ENCODE data around the gene DENR. TPM values are rescaled to one million over a fixed set of nuclear protein-coding genes. Genes with fewer than 3 reads are reported as not detected.
A peak's percentile ranks its signal among the peaks of the same experiment; 100 is the strongest.
"Not testable (repeated sequence)": the region's sequence is repeated elsewhere in the genome, so short reads cannot be mapped to it uniquely, and the experiment has no call there.

Gene DENR
- total RNA-seq (2014; rRNA removed; shearing (Covaris generic)), result 42.4 and 51.4 TPM in 2 replicates
- 77.4 and 81.8 TPM in 2 replicates for total RNA-seq (2022)
- percentile 93 among the genes with signal in this experiment for Bru-seq, nascent RNA
- BruChase-seq, experiment 1, labeled RNA remaining after a 6-hour chase, result percentile 98 among the genes with signal in this experiment
- BruChase-seq, experiment 2, labeled RNA remaining after a 2-hour chase, result percentile 97 among the genes with signal in this experiment
- long read RNA-seq, partial matches to known transcripts, result 8 of 16 reads
- long read RNA-seq, other reads (novel, unspliced or antisense), result 8 of 16 reads

GRCh38 chr12:122752464-122753318 lies at the start of gene DENR:
TSS of gene DENR (plus strand) at chr12:122752824. CDS start at chr12:122753702, 878 bp downstream.
- POLR2A ChIA-PET, result interaction anchor here (0.6 to 1.6 kb wide), 3 partner anchors 21 to 76 kb away, joined by 3 to 9 read pairs (median 5); no protein-coding TSS in a partner anchor
- intact Hi-C loops (cut with micrococcal nuclease; ENCODE audit: unreplicated experiment), result loop anchor here (2.0 kb wide), 4 partner anchors 114 to 416 kb away; partner anchors contain the start of genes KNTC1 and RSRC2
- Histone ChIP-seq H3K79me2 (ENCODE audit: insufficient read depth, low read depth, low read length) (peaks cover 45% of the 10 kb centered on the region), H3K9me3 (ENCODE audit: low read length) (no peaks in the 10 kb centered on the region; the same call in 1 of the 2 replicates), H3K27ac (ENCODE audit: low read depth, low read length, poor library complexity, severe bottlenecking) (peak within 1 kb of the TSS; percentile 70), H2AFZ (ENCODE audit: low read length) (peak within 1 kb of the TSS; percentile 77; the same call in 1 of the 2 replicates), H3K36me3 (ENCODE audit: insufficient read depth, low read length) (peaks cover 42% of the 10 kb centered on the region), H3K4me3 (ENCODE audit: low read depth, low read length, poor library complexity, severe bottlenecking) (peak within 1 kb of the TSS; percentile 92), H3K9me2 (ENCODE audit: insufficient read depth, low read length) (no peaks in the 10 kb centered on the region), H3K4me1 (ENCODE audit: insufficient read depth, low read length, poor library complexity, severe bottlenecking) (peaks cover 44% of the 10 kb centered on the region), H3K4me2 (ENCODE audit: low read length) (peak within 1 kb of the TSS; percentile 96), H4K20me1 (ENCODE audit: insufficient read depth, low read length) (peaks cover 10% of the 10 kb centered on the region; the same call in 1 of the 2 replicates)
- peak; percentile 100 for DNase-seq (ENCODE audit: low spot score)
- peak; percentile 85 for TF ChIP-seq CTCF (conservative IDR thresholded peaks at IDR 0.05; ENCODE audit: low read length)
- TF ChIP-seq EZH2phosphoT487 (IDR thresholded peaks at IDR 0.05; ENCODE audit: borderline replicate concordance, low read depth, low read length), result no peak
- CTCF ChIA-PET (ENCODE audit: unreplicated experiment), result interaction anchor here (1.3 kb wide), 1 partner anchor 115 kb away, joined by 4 read pairs; no protein-coding TSS in a partner anchor
- no TSS peak for BruUV-seq (replicated peaks)

GRCh38 chr12:122702890-122703611 lies 49.6 kb upstream of the DENR start, which contains the start of gene HCAR2:
TSS of gene HCAR2 (minus strand) at chr12:122703357. CDS start at chr12:122703283, 74 bp downstream.
- H3K4me2 ChIP-seq (ENCODE audit: low read length); H3K27ac ChIP-seq (ENCODE audit: low read depth, low read length, poor library complexity, severe bottlenecking); H3K79me2 ChIP-seq (ENCODE audit: insufficient read depth, low read depth, low read length); POLR2A ChIA-PET; DNase-seq (ENCODE audit: low spot score); H4K20me1 ChIP-seq (ENCODE audit: insufficient read depth, low read length); H3K4me1 ChIP-seq (ENCODE audit: insufficient read depth, low read length, poor library complexity, severe bottlenecking); H3K9me3 ChIP-seq (ENCODE audit: low read length); H2AFZ ChIP-seq (ENCODE audit: low read length); BruUV-seq (replicated peaks); H3K4me3 ChIP-seq (ENCODE audit: low read depth, low read length, poor library complexity, severe bottlenecking); intact Hi-C loops (cut with micrococcal nuclease; ENCODE audit: unreplicated experiment); H3K9me2 ChIP-seq (ENCODE audit: insufficient read depth, low read length); H3K36me3 ChIP-seq (ENCODE audit: insufficient read depth, low read length); CTCF ChIA-PET (ENCODE audit: unreplicated experiment): not testable (repeated sequence)

- H4K20me1 ChIP-seq (ENCODE audit: insufficient read depth, low read length); CTCF ChIA-PET (ENCODE audit: unreplicated experiment): not testable (repeated sequence)
Measured at GRCh38 chr12:122703841-122704240, 48.8 kb upstream of the DENR start.

GRCh38 chr12:122709287-122709686 lies 43.3 kb upstream of the DENR start:
- DNase-seq (ENCODE audit: low spot score); POLR2A ChIA-PET; H3K4me1 ChIP-seq (ENCODE audit: insufficient read depth, low read length, poor library complexity, severe bottlenecking); BruUV-seq (replicated peaks); H3K36me3 ChIP-seq (ENCODE audit: insufficient read depth, low read length); H3K9me2 ChIP-seq (ENCODE audit: insufficient read depth, low read length); H3K4me2 ChIP-seq (ENCODE audit: low read length); intact Hi-C loops (cut with micrococcal nuclease; ENCODE audit: unreplicated experiment); H3K9me3 ChIP-seq (ENCODE audit: low read length); H3K79me2 ChIP-seq (ENCODE audit: insufficient read depth, low read depth, low read length); CTCF ChIA-PET (ENCODE audit: unreplicated experiment); H2AFZ ChIP-seq (ENCODE audit: low read length); H3K4me3 ChIP-seq (ENCODE audit: low read depth, low read length, poor library complexity, severe bottlenecking); H4K20me1 ChIP-seq (ENCODE audit: insufficient read depth, low read length); H3K27ac ChIP-seq (ENCODE audit: low read depth, low read length, poor library complexity, severe bottlenecking): not testable (repeated sequence)

More at GRCh38 chr12:122703841-122704240, 48.8 kb upstream of the DENR start:
- H3K36me3 ChIP-seq (ENCODE audit: insufficient read depth, low read length); POLR2A ChIA-PET; BruUV-seq (replicated peaks); H3K27ac ChIP-seq (ENCODE audit: low read depth, low read length, poor library complexity, severe bottlenecking); intact Hi-C loops (cut with micrococcal nuclease; ENCODE audit: unreplicated experiment); DNase-seq (ENCODE audit: low spot score); H3K9me2 ChIP-seq (ENCODE audit: insufficient read depth, low read length); H3K4me3 ChIP-seq (ENCODE audit: low read depth, low read length, poor library complexity, severe bottlenecking); H3K79me2 ChIP-seq (ENCODE audit: insufficient read depth, low read depth, low read length); H3K4me1 ChIP-seq (ENCODE audit: insufficient read depth, low read length, poor library complexity, severe bottlenecking); H3K9me3 ChIP-seq (ENCODE audit: low read length); H3K4me2 ChIP-seq (ENCODE audit: low read length); H2AFZ ChIP-seq (ENCODE audit: low read length): not testable (repeated sequence)

GRCh38 chr12:122710341-122710740 lies 42.3 kb upstream of the DENR start:
- intact Hi-C loops (cut with micrococcal nuclease; ENCODE audit: unreplicated experiment), result not testable (repeated sequence)

More at GRCh38 chr12:122710341-122710740, 42.3 kb upstream of the DENR start:
- H2AFZ ChIP-seq (ENCODE audit: low read length); H3K27ac ChIP-seq (ENCODE audit: low read depth, low read length, poor library complexity, severe bottlenecking); H3K36me3 ChIP-seq (ENCODE audit: insufficient read depth, low read length); H3K9me3 ChIP-seq (ENCODE audit: low read length); H4K20me1 ChIP-seq (ENCODE audit: insufficient read depth, low read length); CTCF ChIA-PET (ENCODE audit: unreplicated experiment); H3K79me2 ChIP-seq (ENCODE audit: insufficient read depth, low read depth, low read length); H3K9me2 ChIP-seq (ENCODE audit: insufficient read depth, low read length); POLR2A ChIA-PET; H3K4me3 ChIP-seq (ENCODE audit: low read depth, low read length, poor library complexity, severe bottlenecking); DNase-seq (ENCODE audit: low spot score); BruUV-seq (replicated peaks); H3K4me2 ChIP-seq (ENCODE audit: low read length): not testable (repeated sequence)
- H3K4me1 ChIP-seq (ENCODE audit: insufficient read depth, low read length, poor library complexity, severe bottlenecking), result peaks cover 11% of the 10 kb centered on the region

All from OCI-LY7 (cell line).